GM10847 (cell line): ENCODE results near the gene PALLD.

Experiments
- POLR2A ChIP-seq: IDR thresholded peaks from 2 replicates; pipeline ENCODE4 v1.6.1; 2011; ENCODE audit not compliant: insufficient read length; ENCODE audit errors: extremely low read depth

The PALLD gene

GRCh38 chr4:168646001-168646768 is 149.3 kb downstream of the PALLD start:
- TF ChIP-seq POLR2A: no peak

- no peak for TF ChIP-seq POLR2A
Measured at GRCh38 chr4:168647646-168648375, 151.0 kb downstream of the PALLD start.

- TF ChIP-seq POLR2A: no peak
Measured at GRCh38 chr4:168648494-168648893, 151.6 kb downstream of the PALLD start.

GRCh38 chr4:168648929-168649328 is 152.1 kb downstream of the PALLD start:
- TF ChIP-seq POLR2A: no peak

GRCh38 chr4:168651374-168651773 is 154.5 kb downstream of the PALLD start:
- no peak for TF ChIP-seq POLR2A

GRCh38 chr4:168651864-168652263 is 155.0 kb downstream of the PALLD start:
- TF ChIP-seq POLR2A: no peak

GRCh38 chr4:168652755-168653154 is 155.9 kb downstream of the PALLD start:
- no peak for TF ChIP-seq POLR2A

GRCh38 chr4:168654104-168654847 is 157.4 kb downstream of the PALLD start:
- no peak for TF ChIP-seq POLR2A

GRCh38 chr4:168654848-168655174 is 158.0 kb downstream of the PALLD start:
- no peak for TF ChIP-seq POLR2A

GRCh38 chr4:168655182-168655581 is 158.3 kb downstream of the PALLD start:
- no peak for TF ChIP-seq POLR2A

GRCh38 chr4:168656055-168656660 is 159.3 kb downstream of the PALLD start:
- no peak for TF ChIP-seq POLR2A

GRCh38 chr4:168656946-168657473 is 160.2 kb downstream of the PALLD start:
- no peak for TF ChIP-seq POLR2A

- TF ChIP-seq POLR2A: no peak
Measured at GRCh38 chr4:168658751-168659150, 161.9 kb downstream of the PALLD start.

- no peak for TF ChIP-seq POLR2A
Measured at GRCh38 chr4:168659741-168660465, 163.1 kb downstream of the PALLD start.
